Measurements from ENCODE around the gene SLC34A3.

SLC34A3 gene

GRCh38 chr9:137278721-137279711, 48.3 kb downstream of the SLC34A3 start:
- no peak for DNase-seq

GRCh38 chr9:137279741-137280473, 49.2 kb downstream of the SLC34A3 start:
- DNase-seq, result no peak

- no peak for DNase-seq
Measured at GRCh38 chr9:137280474-137281344, 50.0 kb downstream of the SLC34A3 start.

- DNase-seq, result no peak
Measured at GRCh38 chr9:137281345-137282116, 50.8 kb downstream of the SLC34A3 start.

Data from OCI-M1 (cell line).